Breast epithelium (tissue), 4 donors: ENCODE measurements around the gene GAL3ST1. TPM values are rescaled to one million over a fixed set of nuclear protein-coding genes. Genes with fewer than 3 reads are reported as not detected.

ENCODE experiments used
- DNase-seq, 2 donors: peaks; one replicate each; pipeline ENCODE4 v3.0.0-alpha.2; 2019; ENCODE audit warnings: low spot score in 2 of 2
- H3K27ac ChIP-seq, 2 donors: fragments of 200-600 bp; sonication (generic) in 1 of 2; one replicate each; pipeline ENCODE4 v1.5.1; 2016 to 2019; ENCODE audit warnings: mild to moderate bottlenecking in 1 of 2
- H3K27me3 ChIP-seq, 2 donors: fragments of 200-600 bp; sonication (generic) in 1 of 2; one replicate each; pipeline versions ENCODE4 v1.5.1 to v1.6.0; 2017 to 2019; ENCODE audit warnings: control low read depth in 1 of 2, mild to moderate bottlenecking in 1 of 2
- H3K36me3 ChIP-seq: fragments of 200-600 bp; one replicate; pipeline ENCODE4 v1.5.1; 2019
- H3K4me1 ChIP-seq, 2 donors: fragments of 200-600 bp; sonication (generic); one replicate each; pipeline ENCODE4 v1.5.1; 2016 to 2019; ENCODE audit warnings: control low read depth in 1 of 2
- H3K4me3 ChIP-seq, 3 donors: fragments of 200-600 bp; sonication (generic); 1 replicate in 2 of 3; 2 replicates in 1 of 3; pipeline ENCODE4 v1.5.1; 2016 to 2019; ENCODE audit warnings: mild to moderate bottlenecking in 3 of 3, moderate library complexity in 2 of 3
- H3K9me3 ChIP-seq, 2 donors: fragments of 200-600 bp; sonication (generic) in 1 of 2; one replicate each; pipeline ENCODE4 v1.5.1; 2016 to 2019; ENCODE audit warnings: control low read depth in 1 of 2
- POLR2A ChIP-seq: fragments of 450-650 bp; IDR thresholded peaks from one replicate; pipeline ENCODE4 v1.6.1; 2016; ENCODE audit warnings: antibody characterized with exemption, mild to moderate bottlenecking, moderate library complexity
- POLR2AphosphoS5 ChIP-seq, 3 donors: sonication (generic); formaldehyde crosslinking; IDR thresholded peaks; one replicate each; pipeline ENCODE4 v1.6.1; 2017; ENCODE audit warnings: antibody characterized with exemption in 3 of 3
- intact Hi-C: fragments of 100-400 bp; cut with DNase I; formaldehyde crosslinking; loops from one replicate; pipeline ENCODE4 v1.15.1; 2023; ENCODE audit warnings: low total_unique reads
- total RNA-seq, 3 donors: library from RNA; depleted of rRNA; stranded (reverse); fragments of >200 nt; gene quantifications; one replicate each; pipeline ENCODE4 v1.1.0, GENCODE V29; 2016
- TF ChIP-seq, protein P1 (sequence below), 3 donors: fragments of 450-650 bp; IDR thresholded peaks; one replicate each; pipeline ENCODE4 v1.5.1; 2016 to 2017; ENCODE audit warnings: antibody characterized with exemption in 3 of 3, mild to moderate bottlenecking in 3 of 3, moderate library complexity in 3 of 3

The GAL3ST1 gene
- total RNA-seq, 3 donors from 2014 or later = 1.3 to 2.6 (median 1.3) TPM

DNA sequence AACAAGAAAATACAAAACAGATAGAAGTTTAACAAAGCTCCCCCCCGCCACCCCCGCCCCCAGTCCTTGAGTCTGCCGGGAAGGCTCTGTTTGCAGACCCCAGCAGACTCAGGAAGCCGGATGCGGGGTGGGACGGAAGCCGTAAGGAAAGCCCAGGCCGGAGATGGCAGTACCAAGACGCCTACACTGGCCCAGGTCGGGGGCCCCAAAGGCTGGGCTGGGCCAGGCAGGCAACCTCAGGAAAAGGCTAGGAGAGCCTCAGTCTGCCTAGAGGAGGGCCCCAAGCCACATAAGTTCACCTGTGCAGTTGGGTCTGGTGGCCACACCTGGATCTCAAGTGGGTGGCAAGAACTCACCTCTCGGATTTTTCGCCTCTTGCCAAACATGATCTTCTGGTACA lies 4.0 kb upstream of the GAL3ST1 start:
- H3K4me3 ChIP-seq = no peak overlapping the region
- H3K27ac ChIP-seq = no peak overlapping the region
- no peak for DNase-seq
- H3K9me3 ChIP-seq = no peaks in the 10 kb centered on the region
- no peaks in the 10 kb centered on the region for H3K4me1 ChIP-seq
- TF ChIP-seq POLR2A (no peak), POLR2AphosphoS5 (IDR thresholded peaks at IDR 0.05) (no peak)
- TF ChIP-seq, protein P1, sequence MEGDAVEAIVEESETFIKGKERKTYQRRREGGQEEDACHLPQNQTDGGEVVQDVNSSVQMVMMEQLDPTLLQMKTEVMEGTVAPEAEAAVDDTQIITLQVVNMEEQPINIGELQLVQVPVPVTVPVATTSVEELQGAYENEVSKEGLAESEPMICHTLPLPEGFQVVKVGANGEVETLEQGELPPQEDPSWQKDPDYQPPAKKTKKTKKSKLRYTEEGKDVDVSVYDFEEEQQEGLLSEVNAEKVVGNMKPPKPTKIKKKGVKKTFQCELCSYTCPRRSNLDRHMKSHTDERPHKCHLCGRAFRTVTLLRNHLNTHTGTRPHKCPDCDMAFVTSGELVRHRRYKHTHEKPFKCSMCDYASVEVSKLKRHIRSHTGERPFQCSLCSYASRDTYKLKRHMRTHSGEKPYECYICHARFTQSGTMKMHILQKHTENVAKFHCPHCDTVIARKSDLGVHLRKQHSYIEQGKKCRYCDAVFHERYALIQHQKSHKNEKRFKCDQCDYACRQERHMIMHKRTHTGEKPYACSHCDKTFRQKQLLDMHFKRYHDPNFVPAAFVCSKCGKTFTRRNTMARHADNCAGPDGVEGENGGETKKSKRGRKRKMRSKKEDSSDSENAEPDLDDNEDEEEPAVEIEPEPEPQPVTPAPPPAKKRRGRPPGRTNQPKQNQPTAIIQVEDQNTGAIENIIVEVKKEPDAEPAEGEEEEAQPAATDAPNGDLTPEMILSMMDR (IDR thresholded peaks at IDR 0.05) = no peak
- H3K36me3 ChIP-seq = peaks cover 40% of the 10 kb centered on the region
- H3K27me3 ChIP-seq = no peaks in the 10 kb centered on the region
- intact Hi-C loops = no loop called here

DNA sequence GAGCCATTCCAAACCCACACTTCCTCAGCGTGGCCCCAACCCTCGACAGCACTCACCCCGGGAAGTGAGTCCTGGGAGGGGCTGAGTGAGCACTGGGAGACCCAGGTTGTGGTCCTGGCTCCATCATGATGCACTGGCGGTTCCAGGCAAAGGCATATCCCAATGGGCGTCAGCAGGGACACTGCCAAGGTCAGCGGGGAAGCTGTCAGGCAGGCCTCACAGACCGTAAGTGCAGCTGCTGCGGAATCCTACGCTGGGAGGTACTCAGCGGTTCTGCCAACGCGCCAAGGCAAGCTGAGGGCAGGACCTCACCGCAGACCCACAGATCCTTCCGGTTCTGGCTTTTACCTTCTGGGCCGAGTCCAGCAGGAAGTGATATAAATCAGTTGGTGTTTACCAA lies 1.4 kb upstream of the GAL3ST1 start:
- Histone ChIP-seq H3K4me1 (no peaks in the 10 kb centered on the region), H3K36me3 (peaks cover 31% of the 10 kb centered on the region), H3K27ac (peak overlapping the region; percentile 21 to 69), H3K4me3 (no peak overlapping the region), H3K9me3 (no peaks in the 10 kb centered on the region), H3K27me3 (no peaks in the 10 kb centered on the region)
- intact Hi-C loops = loop anchor here (1.0 kb wide), 1 partner anchor 18 kb away; no protein-coding TSS in a partner anchor
- TF ChIP-seq, protein P1 (IDR thresholded peaks at IDR 0.05) = no peak
- TF ChIP-seq POLR2AphosphoS5 (IDR thresholded peaks at IDR 0.05) (no peak), POLR2A (no peak)
- DNase-seq = peak in 1 of 2 donors; percentile 23

DNA sequence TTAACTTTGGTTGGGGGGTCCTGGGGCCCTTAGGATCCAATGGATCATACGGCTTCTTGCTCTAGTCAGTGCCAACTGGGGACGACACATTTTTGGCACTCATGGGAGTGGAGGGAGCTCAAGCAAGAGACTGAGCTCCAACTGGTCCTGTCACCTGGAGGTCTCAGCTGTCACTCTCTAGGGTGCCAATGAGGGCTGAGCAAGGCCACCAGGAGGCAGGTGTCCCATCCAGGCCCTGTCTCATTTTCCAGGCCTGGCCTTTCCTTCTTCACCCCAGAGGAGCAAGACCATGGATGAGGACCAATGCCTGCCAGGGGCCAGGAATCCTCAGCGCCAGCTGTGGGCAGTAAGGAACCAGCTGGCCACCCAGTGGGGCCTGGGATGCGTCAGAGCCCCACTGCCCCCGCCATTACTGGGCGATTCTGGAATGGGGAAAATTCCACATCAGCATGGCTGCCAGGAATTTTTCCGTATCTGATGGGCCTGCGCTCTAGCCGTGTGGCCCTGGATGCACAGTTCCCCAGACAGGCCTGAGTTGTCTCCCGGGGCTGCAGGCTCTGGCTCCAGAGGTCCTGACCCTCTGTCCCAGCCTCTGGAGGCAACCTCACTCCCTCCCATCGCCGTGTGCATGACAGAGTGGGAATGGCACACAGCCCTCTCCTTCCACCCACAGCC lies 669 bp upstream of the GAL3ST1 start:
- peak overlapping the region in 2 of 3 donors; percentile 28 to 46 for H3K4me3 ChIP-seq
- peak in 1 of 2 donors; percentile 45 for DNase-seq
- intact Hi-C loops = no loop called here

DNA sequence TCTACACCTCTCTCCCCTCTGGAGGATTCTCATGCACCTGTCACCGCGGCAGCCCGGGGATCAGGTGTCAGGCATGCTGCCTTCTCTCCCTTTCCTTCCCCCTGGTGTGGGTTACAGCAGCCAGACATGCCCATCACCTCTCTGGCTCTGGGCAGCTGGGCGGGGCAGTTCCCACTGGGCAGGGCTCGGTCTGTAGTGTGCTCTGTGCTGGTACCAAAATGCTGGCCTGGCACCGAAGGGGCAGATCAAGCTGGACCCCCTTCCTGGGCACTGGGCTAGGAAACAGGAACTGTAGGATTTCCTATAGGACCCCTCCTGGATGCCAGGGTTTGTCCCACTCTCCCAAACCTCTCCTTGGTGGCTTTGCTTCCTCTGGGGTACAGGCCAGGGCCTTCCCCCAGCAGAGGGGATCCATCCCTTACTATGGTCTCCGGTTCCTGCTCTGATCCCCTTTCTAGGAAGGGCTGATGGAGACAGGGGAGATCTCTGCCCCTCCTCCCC lies 821 bp downstream of the GAL3ST1 start:
- Histone ChIP-seq H3K27me3 (no peaks in the 10 kb centered on the region), H3K9me3 (no peaks in the 10 kb centered on the region), H3K4me3 (no peak overlapping the region), H3K36me3 (peaks cover 10% of the 10 kb centered on the region), H3K4me1 (no peaks in the 10 kb centered on the region), H3K27ac (no peak overlapping the region)
- DNase-seq = no peak
- intact Hi-C loops = no loop called here
- TF ChIP-seq POLR2A (no peak), POLR2AphosphoS5 (IDR thresholded peaks at IDR 0.05) (no peak)
- TF ChIP-seq, protein P1 (IDR thresholded peaks at IDR 0.05) = no peak

More for the DNA sequence above, 669 bp upstream of the GAL3ST1 start:
- Histone ChIP-seq H3K9me3 (no peaks in the 10 kb centered on the region), H3K4me1 (no peaks in the 10 kb centered on the region), H3K36me3 (peaks cover 24% of the 10 kb centered on the region), H3K27me3 (no peaks in the 10 kb centered on the region), H3K27ac (peak overlapping the region; percentile 30 to 69)
- TF ChIP-seq POLR2A (no peak), POLR2AphosphoS5 (IDR thresholded peaks at IDR 0.05) (peak in 1 of 3 donors; percentile 40)
- TF ChIP-seq, protein P1 (IDR thresholded peaks at IDR 0.05) = no peak

DNA sequence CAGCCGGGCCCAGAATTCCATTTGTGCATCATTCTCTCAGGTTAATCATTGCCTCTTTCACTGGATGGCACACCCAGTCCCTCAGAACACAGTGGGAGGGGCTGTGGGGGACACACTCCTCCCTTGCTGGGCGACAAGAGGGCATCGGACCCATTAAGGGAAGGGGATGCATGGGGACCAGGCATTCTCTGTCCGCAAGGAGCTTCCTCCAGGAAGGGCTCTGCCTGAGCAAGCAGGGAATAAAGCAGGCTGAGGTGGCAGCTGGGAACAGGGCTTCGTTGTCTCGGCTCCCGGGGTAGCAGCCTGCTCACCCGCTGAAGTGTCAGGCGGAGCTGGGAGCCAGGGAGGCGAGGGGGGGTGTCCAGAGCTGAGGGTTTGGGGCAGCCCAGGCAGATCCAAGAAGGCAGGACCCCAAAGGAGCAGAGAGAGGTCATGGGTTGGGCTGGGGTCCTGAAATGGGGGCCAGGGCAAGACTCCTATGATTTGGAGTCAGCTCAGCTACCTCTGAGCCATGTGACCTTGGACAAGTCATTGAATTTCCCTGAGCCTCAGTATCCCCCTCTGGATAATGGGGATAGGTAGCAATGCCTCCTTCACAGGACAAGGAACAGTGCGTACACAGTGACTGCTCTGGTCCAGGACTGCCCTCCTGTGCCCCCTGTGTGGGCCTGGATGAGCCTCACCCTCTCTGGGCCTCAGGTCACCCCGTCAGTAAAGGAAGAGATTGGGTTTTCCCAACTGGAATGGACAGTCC lies 1.4 kb downstream of the GAL3ST1 start:
- no peak overlapping the region for H3K27ac ChIP-seq
- H3K4me1 ChIP-seq = no peaks in the 10 kb centered on the region
- no peak overlapping the region for H3K4me3 ChIP-seq
- H3K27me3 ChIP-seq = no peaks in the 10 kb centered on the region
- intact Hi-C loops = no loop called here
- DNase-seq = no peak
- TF ChIP-seq, protein P1 (IDR thresholded peaks at IDR 0.05) = no peak
- no peak for TF ChIP-seq POLR2A
- TF ChIP-seq POLR2AphosphoS5 (IDR thresholded peaks at IDR 0.05) = no peak
- H3K36me3 ChIP-seq = peaks cover 4% of the 10 kb centered on the region
- no peaks in the 10 kb centered on the region for H3K9me3 ChIP-seq
